NK-92 (cell line): Measurements from ENCODE around the gene COL6A3.

Experiments
- DNase-seq: peaks from one replicate; lab custom pipeline; 2025; ENCODE audit not compliant: unreplicated experiment; lab: John Stamatoyannopoulos, UW

Gene COL6A3

DNA sequence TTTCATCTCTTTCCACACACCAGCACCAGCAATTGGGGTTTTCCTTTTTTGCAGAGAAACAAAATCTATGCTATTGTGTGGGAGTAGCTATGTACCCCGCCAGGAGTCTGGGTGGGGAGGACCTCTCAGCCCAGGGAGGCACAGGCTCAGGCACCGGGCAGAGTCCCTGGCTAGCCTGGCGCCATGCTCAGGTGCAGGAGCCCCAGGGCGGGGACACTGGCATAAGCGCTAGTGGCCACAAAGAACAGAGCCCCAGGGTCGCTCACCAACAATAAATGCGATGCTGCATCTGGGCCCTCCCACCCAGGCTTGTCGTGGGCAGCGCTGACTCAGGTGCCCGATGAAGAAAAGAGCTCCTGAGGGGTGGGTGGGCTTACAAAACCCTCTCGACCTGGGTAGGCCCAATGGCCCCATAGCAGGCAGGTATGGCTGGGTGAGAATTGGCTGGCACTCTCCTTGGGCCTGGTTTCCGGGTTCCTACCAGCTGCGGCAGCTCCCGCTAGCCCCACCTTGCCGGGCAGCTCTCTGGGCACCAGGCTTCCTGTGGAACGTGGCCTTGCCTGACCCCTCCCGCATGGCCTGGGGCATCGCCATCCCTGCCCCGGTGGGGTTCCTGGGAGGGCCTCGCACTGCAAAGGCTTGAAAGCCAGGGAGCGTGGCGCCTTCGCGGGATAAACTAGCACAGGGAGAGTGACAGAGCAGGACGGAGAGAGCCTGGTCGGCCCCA, 31.8 kb upstream of the COL6A3 start:
- no peak for DNase-seq

- DNase-seq: no peak
Measured at GRCh38 chr2:237444071-237444470, 30.1 kb upstream of the COL6A3 start.

- DNase-seq: no peak
Measured at GRCh38 chr2:237441605-237442274, 27.8 kb upstream of the COL6A3 start.

DNA sequence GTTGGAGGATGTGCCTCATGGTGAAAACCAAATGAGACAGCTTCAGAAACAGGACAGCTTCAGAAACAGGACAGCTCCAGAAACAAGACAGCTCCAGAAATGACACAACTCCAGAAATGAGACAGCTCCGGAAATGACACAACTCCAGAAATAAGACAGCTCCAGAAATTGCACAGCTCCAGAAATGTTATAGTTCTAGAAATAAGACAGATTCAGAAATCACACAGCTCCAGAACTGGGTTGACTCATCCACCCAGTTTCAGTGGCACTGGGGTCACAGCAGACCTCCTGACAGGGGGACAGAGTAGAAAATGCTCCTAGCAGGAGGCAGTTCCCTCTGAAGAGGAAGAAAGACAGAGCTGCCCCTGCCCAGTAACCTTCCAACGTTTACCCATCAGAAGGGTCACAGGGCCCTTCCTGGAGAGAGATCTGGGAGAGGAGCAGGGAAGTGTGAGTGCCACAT, 26.9 kb upstream of the COL6A3 start:
- no peak for DNase-seq

- DNase-seq: no peak
Measured at GRCh38 chr2:237438080-237438940, 24.3 kb upstream of the COL6A3 start.

- DNase-seq: no peak
Measured at GRCh38 chr2:237437566-237437965, 23.6 kb upstream of the COL6A3 start.

- DNase-seq: no peak
Measured at GRCh38 chr2:237435844-237436587, 22.1 kb upstream of the COL6A3 start.

GRCh38 chr2:237434866-237435311, 20.9 kb upstream of the COL6A3 start:
- DNase-seq: no peak

DNA sequence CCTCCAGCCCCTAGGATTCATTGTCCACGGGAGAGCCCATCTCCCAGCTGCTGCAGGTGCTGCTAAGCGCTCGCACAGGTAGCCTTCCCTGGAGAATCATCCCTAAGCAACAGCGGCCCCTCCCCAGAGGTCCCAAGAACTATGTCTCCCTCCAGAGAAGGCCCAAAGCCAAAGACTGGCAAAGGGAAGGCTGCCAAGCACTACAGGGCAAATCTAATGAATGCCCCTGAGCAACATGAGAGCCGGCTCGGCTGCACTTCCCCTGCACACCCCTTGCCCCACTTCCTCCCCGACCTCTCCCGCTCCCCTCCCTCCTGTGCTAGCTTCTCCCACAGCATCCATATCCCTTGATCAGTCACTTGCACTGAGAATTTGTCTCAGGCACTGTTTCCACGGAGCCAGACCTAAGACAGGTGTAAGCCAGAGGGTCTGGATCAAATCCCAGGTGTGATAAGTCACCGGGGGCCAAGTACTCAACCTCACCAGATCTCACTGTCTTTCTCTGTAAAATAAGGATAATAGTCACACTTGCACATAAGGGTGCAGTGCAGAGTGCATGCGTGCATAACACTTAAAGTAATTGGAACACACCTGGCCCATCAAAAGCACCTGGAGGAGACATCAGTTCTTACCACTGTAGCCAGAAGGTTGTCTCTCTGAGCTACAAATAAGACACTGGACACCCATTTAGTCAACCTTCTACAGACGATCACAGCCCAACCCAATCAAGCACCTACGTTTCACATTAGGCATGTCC, 20.1 kb upstream of the COL6A3 start:
- no peak for DNase-seq

DNA sequence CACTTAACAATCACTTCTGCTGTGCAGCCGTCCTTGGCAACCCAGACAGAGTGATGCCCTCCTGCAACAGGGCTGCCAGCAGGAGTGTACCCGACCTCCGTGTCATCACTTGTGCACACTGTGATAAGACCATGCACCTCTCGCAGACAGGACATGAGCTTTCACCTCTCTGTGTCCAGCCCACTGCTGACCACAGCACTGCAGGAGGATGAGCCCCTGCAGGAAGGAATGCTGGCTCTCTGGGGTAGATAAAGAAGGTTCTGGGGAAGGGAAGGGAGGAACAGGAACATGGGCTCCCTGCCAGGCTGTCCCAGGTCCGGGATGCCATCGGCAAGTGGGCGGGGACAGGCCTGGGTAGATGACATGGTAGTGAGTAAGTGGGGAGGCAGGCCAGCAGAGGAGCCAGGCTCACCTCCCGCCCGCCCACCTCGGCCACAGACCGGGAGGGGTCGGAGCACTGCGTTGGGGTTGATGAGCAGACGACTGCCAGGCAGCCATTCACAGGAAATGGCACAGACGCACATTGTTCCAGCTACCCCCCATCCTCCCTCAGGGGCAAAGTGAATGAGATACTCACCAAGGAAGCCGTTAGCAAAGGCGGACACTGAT, 18.6 kb upstream of the COL6A3 start:
- DNase-seq: no peak

GRCh38 chr2:237431837-237432236, 17.9 kb upstream of the COL6A3 start:
- no peak for DNase-seq

- no peak for DNase-seq
Measured at GRCh38 chr2:237431372-237431771, 17.4 kb upstream of the COL6A3 start.

GRCh38 chr2:237430861-237431260, 16.9 kb upstream of the COL6A3 start:
- no peak for DNase-seq

DNA sequence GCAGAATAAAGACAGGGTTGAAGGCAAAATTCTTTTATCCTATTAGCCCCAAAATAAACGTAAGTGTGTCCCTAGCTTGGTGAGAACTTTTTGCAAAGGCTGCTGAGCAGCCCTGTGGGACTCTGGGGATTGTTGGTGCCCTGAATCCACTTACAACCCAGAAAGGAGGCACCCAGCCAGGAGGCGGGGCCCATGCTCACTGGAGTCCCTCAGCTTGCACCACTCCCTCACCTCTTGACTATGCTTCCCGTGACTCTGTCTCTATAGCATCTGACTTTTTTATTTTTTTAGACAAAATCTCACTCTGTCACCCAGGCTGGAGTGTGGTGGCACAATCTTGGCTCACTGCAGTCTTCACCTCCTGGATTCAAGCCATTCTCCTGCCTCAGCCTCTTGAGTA, 15.8 kb upstream of the COL6A3 start:
- DNase-seq: no peak

DNA sequence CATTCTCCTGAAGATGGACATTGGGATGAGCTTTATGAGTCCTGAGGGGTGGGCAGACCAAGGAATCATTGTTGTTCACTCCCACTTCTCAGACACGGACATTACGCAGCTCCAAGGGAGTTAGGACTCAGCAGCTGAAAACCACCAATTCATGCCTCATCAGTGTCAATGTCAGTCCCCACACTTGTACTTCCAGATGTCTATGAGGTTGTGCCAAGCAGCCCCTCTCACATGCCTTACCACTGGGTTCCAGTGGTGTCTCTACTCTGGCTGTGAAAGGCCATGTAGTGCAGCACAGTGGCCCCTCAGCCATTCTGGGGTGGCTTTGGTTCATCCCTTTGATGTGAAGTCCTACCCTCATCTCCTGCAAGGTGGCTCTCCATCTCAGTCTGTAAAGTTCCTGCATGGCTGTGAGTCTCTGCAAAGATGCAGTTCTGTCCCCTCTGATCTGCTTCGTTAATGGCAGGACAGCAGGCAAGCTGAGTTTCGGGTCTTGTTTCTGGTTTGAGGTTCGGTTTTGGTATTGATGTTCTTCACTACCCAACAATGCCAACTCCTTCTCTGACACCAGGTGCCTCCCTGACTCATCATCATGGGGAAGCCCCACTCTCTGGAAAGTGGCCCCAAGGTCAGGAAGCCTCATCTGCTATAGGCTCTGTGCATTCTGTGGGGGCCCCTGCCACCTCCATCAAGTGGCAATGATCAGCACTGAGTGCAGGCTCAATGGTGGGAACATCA, 14.0 kb upstream of the COL6A3 start:
- no peak for DNase-seq

DNA sequence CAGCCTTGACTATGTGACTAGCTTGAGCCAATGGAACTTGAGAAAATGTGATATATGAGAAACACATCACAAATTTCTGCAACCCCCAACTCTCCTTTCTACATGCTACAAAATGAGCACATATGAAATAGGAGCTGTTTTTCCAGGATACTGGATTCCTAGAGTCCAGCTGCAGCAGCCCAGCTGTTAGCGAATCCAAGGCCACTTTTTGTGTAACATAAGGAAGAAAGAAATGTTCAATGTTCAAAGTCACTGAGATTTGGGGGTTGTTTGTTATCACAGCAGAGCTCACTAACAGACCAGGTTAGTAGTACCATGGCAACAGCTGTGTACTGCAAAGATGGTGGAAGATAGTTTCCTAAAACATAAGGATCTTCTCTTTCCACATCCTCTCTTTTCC, 12.6 kb upstream of the COL6A3 start:
- no peak for DNase-seq

DNA sequence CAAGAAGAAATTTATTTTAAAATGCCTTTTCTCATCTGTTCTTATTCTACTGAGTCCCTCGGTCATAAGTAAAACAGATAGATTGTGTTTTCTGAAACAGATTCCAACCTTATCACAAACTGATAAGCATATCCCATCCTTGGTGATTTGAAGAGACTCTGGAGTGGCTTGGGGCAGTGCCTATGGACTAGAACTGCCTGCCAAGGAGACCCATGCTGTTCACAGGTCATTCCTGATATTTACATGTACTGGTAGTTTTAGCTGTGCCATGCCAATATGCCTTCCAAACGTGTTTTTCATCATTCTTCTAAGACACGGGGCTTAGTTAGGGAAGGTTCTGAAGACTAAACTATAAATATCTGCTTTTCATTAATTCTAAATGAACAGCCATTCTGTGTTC, 11.4 kb upstream of the COL6A3 start:
- DNase-seq: no peak

GRCh38 chr2:237424544-237424943, 10.6 kb upstream of the COL6A3 start:
- DNase-seq: no peak

- DNase-seq: no peak
Measured at GRCh38 chr2:237423891-237424290, 9.9 kb upstream of the COL6A3 start.
